Ovary (tissue), 9 donors: ENCODE data around the gene CELF4. TPM values are rescaled to one million over a fixed set of nuclear protein-coding genes. Genes with fewer than 3 reads are reported as not detected.

ENCODE experiments used
- DNase-seq, 5 donors: peaks; one replicate each; pipeline ENCODE4 v3.0.0-alpha.2; 2019 to 2020
- H3K27ac ChIP-seq, 2 donors: fragments of 200-600 bp; one replicate each; pipeline versions ENCODE4 v1.5.1 to v1.8.0; 2019 to 2022
- H3K27me3 ChIP-seq: fragments of 200-600 bp; one replicate; pipeline ENCODE4 v1.8.0; 2022
- H3K36me3 ChIP-seq: fragments of 200-600 bp; sonication (generic); one replicate; pipeline ENCODE4 v1.5.1; 2019
- H3K4me1 ChIP-seq: one replicate; pipeline ENCODE4 v1.8.1; 2013; ENCODE audit warnings: mild to moderate bottlenecking, moderate library complexity; ENCODE audit not compliant: insufficient read depth
- H3K4me3 ChIP-seq: fragments of 200-600 bp; sonication (generic); one replicate; pipeline ENCODE4 v1.5.1; 2017
- H3K9me3 ChIP-seq, 2 donors: fragments of 200-600 bp in 1 of 2; sonication (generic) in 1 of 2; one replicate each; pipeline versions ENCODE4 v1.5.1 to v1.8.1; 2013 to 2019; ENCODE audit warnings: mild to moderate bottlenecking in 1 of 2, moderate library complexity in 1 of 2
- EP300 ChIP-seq: sonication (generic); formaldehyde crosslinking; IDR thresholded peaks from one replicate; pipeline ENCODE4 v1.6.1; 2017; ENCODE audit warnings: antibody characterized with exemption
- POLR2A ChIP-seq: fragments of 450-650 bp; IDR thresholded peaks from one replicate; pipeline ENCODE4 v1.6.1; 2017; ENCODE audit warnings: antibody characterized with exemption, mild to moderate bottlenecking, moderate library complexity
- WGBS, 3 donors: extraction: QIAGEN DNeasy Blood & Tissue Kit in 1 of 3; methylation state at CpG; one replicate each; pipeline versions ENCODE4 v1.1.5 to v1.1.7; 2013 to 2017; 5-methylcytosine and 5-hydroxymethylcytosine counted together
- intact Hi-C, 4 donors: fragments of 100-400 bp; cut with DNase I; formaldehyde crosslinking; loops; one replicate each; pipeline versions ENCODE4 v1.11.0 to v1.15.1; 2022 to 2023
- polyA plus RNA-seq, 2 donors: library from polyadenylated mRNA; stranded (reverse); fragments of 200-250 nt in 1 of 2; fragments of 350-450 nt in 1 of 2; fragmentation: Illumina TruSeq in 1 of 2; extraction: RNeasy Lipid Tissue Mini Kit (QIAGEN cat#74804) in 1 of 2; gene quantifications; one replicate each; pipeline ENCODE4 v1.2.3, GENCODE V29; 2013 to 2014
- total RNA-seq, 7 donors: library from RNA; depleted of rRNA in 2 of 7; stranded (reverse); fragments of >200 nt in 2 of 7; fragmentation: NEBNext Ultra II Directional in 3 of 7; extraction: Animal tissue kit (Norgen Biotek cat#: 25700) in 3 of 7; gene quantifications; one replicate each; pipeline versions ENCODE4 v1.1.0 to v1.2.4, GENCODE V29; 2016 to 2023
- TF ChIP-seq, protein P1 (sequence below), 3 donors: fragments of 450-650 bp in 2 of 3; fragments of 200-600 bp in 1 of 3; IDR thresholded peaks; one replicate each; pipeline versions ENCODE4 v1.5.1 to v1.8.0; 2016 to 2022; ENCODE audit warnings: antibody characterized with exemption in 3 of 3, mild to moderate bottlenecking in 1 of 3
- donor health status: DM: no; HTN: no; CAD: no; lungs with moderate emphysema.
- donor health status: DM: no; HTN: no; CAD: no.
- donor health status: Bipolar disorder and iron deficiency.
- donor health status: DM: yes; HTN: yes; CAD: no.
- donor health status: DM: no; HTN: no; CAD: no.
- donor health status: DM: yes; HTN: yes; CAD: no.

The CELF4 gene
- total and polyA plus RNA-seq, 9 donors, result 0.15 to 1.6 (median 1.1) TPM; not detected in 1

DNA sequence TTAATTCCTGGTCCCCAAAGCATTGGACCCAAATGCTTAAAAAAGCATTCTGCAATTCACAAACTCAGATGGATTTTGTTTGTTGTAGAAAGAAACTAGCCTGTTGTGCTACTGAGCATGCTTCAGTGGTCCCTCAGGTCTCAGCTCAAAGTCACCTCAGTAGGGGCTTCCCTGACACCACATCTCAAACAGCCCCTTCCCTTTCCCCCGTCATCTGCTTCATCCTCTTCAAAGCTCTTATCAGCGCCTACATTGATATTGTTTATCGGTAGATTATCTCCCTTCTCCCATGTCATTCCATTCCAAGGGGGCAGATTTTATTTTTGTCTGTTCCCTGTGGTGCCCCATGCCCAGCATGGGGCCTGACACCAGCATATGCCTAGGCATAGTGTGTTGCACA, 172.9 kb downstream of the CELF4 start:
- intact Hi-C loops, result loop anchor here in 1 of 4 donors (5.0 to 10.0 kb wide), 2 partner anchors 62 to 160 kb away; no protein-coding TSS in a partner anchor
- peaks cover 14% of the 10 kb centered on the region for H3K4me1 ChIP-seq
- no peaks in the 10 kb centered on the region for H3K36me3 ChIP-seq
- no peak overlapping the region for H3K4me3 ChIP-seq
- no peak overlapping the region for H3K27ac ChIP-seq
- TF ChIP-seq, protein P1, sequence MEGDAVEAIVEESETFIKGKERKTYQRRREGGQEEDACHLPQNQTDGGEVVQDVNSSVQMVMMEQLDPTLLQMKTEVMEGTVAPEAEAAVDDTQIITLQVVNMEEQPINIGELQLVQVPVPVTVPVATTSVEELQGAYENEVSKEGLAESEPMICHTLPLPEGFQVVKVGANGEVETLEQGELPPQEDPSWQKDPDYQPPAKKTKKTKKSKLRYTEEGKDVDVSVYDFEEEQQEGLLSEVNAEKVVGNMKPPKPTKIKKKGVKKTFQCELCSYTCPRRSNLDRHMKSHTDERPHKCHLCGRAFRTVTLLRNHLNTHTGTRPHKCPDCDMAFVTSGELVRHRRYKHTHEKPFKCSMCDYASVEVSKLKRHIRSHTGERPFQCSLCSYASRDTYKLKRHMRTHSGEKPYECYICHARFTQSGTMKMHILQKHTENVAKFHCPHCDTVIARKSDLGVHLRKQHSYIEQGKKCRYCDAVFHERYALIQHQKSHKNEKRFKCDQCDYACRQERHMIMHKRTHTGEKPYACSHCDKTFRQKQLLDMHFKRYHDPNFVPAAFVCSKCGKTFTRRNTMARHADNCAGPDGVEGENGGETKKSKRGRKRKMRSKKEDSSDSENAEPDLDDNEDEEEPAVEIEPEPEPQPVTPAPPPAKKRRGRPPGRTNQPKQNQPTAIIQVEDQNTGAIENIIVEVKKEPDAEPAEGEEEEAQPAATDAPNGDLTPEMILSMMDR (IDR thresholded peaks at IDR 0.05), result no peak
- no peak for DNase-seq
- WGBS, 3 donors, result 87 to 95% (median 94%) methylated on average over 3 of the region's 3 CpGs
- no peaks in the 10 kb centered on the region for H3K27me3 ChIP-seq
- no peaks in the 10 kb centered on the region for H3K9me3 ChIP-seq

DNA sequence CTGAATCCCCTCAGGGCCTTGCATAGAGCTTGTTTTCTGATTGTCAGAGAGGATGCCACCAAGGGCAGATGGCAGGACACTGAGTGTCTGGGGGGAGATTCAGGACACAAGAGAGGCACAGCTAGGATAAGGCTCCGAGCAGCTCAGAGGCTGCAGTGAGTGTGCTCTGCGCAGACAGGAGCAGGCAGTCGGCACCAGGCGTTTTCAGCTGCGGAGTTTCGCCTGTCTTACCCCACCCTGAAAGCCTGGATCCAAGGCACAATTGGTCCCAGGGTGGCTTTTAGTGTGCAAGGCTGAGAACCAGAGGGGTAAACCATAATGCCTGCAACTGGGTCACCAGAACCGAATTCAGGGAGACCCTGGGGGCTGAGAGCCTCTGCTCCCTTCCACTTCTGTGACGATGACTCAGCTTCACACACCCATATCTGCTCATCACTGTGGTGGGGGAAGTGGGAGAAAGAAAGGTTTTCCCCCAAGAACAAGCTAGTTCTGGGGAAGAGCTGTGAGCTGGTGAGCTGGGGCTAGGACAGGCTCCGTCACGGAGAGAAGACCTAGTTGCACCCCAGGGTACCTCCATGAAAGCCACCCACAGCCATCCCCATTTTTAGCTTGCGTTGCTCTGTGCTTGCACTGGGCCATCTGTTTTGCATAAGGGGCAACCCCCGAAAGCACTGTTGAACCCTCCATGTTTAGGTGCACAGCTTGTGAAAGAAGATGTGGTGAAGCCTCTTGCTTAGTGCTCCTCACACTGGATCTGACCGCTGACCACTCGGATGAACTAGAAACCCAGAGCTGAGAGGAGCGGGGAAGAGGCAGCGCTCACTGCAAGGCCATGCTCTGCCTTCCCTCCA, 173.7 kb downstream of the CELF4 start:
- intact Hi-C loops, result loop anchor here in 1 of 4 donors (5.0 to 10.0 kb wide), 2 partner anchors 63 to 160 kb away; no protein-coding TSS in a partner anchor
- Histone ChIP-seq H3K4me1 (peaks cover 8% of the 10 kb centered on the region), H3K36me3 (no peaks in the 10 kb centered on the region), H3K27ac (no peak overlapping the region), H3K4me3 (no peak overlapping the region), H3K9me3 (no peaks in the 10 kb centered on the region), H3K27me3 (no peaks in the 10 kb centered on the region)
- no peak for DNase-seq
- TF ChIP-seq EP300 (no peak), POLR2A (no peak)
- TF ChIP-seq, protein P1 (IDR thresholded peaks at IDR 0.05), result no peak
- WGBS, 3 donors, result 92 to 96% (median 95%) methylated on average over 16 of the region's 16 CpGs

DNA sequence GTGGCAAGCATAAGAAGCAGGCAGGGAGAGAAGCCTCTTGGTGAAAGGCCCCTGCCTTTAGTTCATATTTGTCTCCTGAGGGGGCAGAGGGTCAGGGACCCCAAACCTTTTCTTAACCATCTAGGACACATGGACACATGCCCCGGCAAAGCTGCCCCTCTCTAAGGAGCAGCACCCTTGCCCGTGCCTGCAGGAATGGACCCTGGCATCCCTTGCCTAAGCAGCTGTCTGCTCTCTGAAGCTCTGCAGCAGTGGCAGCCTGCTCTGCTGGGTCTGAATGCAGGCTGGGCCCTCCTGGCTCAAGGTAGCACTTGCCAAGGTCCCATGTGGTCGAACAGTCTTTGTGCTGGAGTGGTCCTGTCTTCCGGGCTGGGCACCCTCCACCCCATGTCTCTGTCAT, 174.4 kb downstream of the CELF4 start:
- TF ChIP-seq EP300 (no peak), POLR2A (no peak)
- TF ChIP-seq, protein P1 (IDR thresholded peaks at IDR 0.05), result no peak
- Histone ChIP-seq H3K4me1 (peaks cover 2% of the 10 kb centered on the region), H3K27me3 (no peaks in the 10 kb centered on the region), H3K9me3 (no peaks in the 10 kb centered on the region), H3K4me3 (no peak overlapping the region), H3K27ac (no peak overlapping the region), H3K36me3 (no peaks in the 10 kb centered on the region)
- 81 to 92% (median 91%) methylated on average over 4 of the region's 4 CpGs for WGBS, 3 donors
- no peak for DNase-seq
- intact Hi-C loops, result loop anchor here in 1 of 4 donors (5.0 to 10.0 kb wide), 2 partner anchors 64 to 159 kb away; no protein-coding TSS in a partner anchor

DNA sequence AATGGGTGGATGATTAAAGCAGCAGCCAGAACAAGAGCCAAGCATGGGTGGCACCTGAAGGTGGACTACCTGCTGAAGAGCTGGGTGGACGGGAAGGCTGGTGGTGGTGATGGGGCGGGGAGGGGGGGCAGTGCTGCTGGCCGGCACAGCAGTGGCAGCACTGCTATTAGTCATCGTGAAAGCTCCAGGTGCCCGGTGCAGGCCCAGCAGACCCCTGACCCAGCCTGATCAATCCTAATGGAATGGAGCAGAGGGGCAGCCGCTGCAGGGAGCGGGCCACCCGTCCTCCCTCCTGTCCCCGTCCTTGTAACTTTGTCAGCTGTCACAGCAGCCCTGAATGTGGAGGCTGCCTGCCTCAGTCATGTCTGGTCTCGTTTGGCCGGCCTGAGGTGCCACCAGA, 174.9 kb downstream of the CELF4 start:
- TF ChIP-seq, protein P1 (IDR thresholded peaks at IDR 0.05), result no peak
- TF ChIP-seq POLR2A (no peak), EP300 (no peak)
- H3K4me3 ChIP-seq, result no peak overlapping the region
- no peak for DNase-seq
- H3K4me1 ChIP-seq, result peaks cover 2% of the 10 kb centered on the region
- H3K27me3 ChIP-seq, result no peaks in the 10 kb centered on the region
- no peaks in the 10 kb centered on the region for H3K36me3 ChIP-seq
- 91 to 94% (median 93%) methylated on average over 11 of the region's 11 CpGs for WGBS, 3 donors
- no peaks in the 10 kb centered on the region for H3K9me3 ChIP-seq
- H3K27ac ChIP-seq, result no peak overlapping the region
- intact Hi-C loops, result loop anchor here in 1 of 4 donors (5.0 to 10.0 kb wide), 2 partner anchors 64 to 158 kb away; no protein-coding TSS in a partner anchor
